ENCODE data around the gene BRD3OS. TPM values are rescaled to one million over a fixed set of nuclear protein-coding genes. Genes with fewer than 3 reads are reported as not detected.

Gene BRD3OS
- total and polyA plus RNA-seq, 2 of the 13 experiments (the other 11 are each of a cell fraction or from before 2014, with no cell fraction given): 4.9 to 5.7 TPM

- TF ChIP-seq SNAPC4 (CRISPR knock-in tag; IDR thresholded peaks at IDR 0.05) (0 out of 2 replicates have a peak, but pooled peaks have one; percentile 53), ZNF556 (CRISPR knock-in tag; IDR thresholded peaks at IDR 0.05; ENCODE audit: borderline replicate concordance) (peak; percentile 41; the same call in 1 of the 2 replicates), PAF1 (CRISPR knock-in tag; IDR thresholded peaks at IDR 0.05) (no peak), ZNF451 (CRISPR knock-in tag; IDR thresholded peaks at IDR 0.05) (no peak; the same call in 1 of the 2 replicates), GMEB1 (CRISPR knock-in tag; IDR thresholded peaks at IDR 0.05; ENCODE audit: borderline replicate concordance) (peak; percentile 63), ZNF431 (CRISPR knock-in tag; IDR thresholded peaks at IDR 0.05; ENCODE audit: borderline replicate concordance, low read depth) (0 out of 2 replicates have a peak, but pooled peaks have one; percentile 38), DRAP1 (CRISPR knock-in tag; IDR thresholded peaks at IDR 0.05) (peak; percentile 60), HCFC1 (IDR thresholded peaks at IDR 0.05; ENCODE audit: low read depth, low read length) (no peak), ZNF160 (CRISPR knock-in tag; IDR thresholded peaks at IDR 0.05) (no peak), RARA (CRISPR knock-in tag; IDR thresholded peaks at IDR 0.05) (no peak; the same call in 1 of the 2 replicates), ZNF672 (CRISPR knock-in tag; IDR thresholded peaks at IDR 0.05) (no peak), ZNF414 (CRISPR knock-in tag; IDR thresholded peaks at IDR 0.05) (no peak), MAX (IDR thresholded peaks at IDR 0.05) (peak; percentile 50; the same call in 1 of the 2 replicates), ZNF775 (CRISPR knock-in tag; IDR thresholded peaks at IDR 0.05; ENCODE audit: borderline replicate concordance) (no peak), ZNF101 (CRISPR knock-in tag; IDR thresholded peaks at IDR 0.05; ENCODE audit: borderline replicate concordance, low read depth) (no peak), ZFX (CRISPR knock-in tag; IDR thresholded peaks at IDR 0.05; ENCODE audit: low read depth) (peak; percentile 80), RNF2 (conservative IDR thresholded peaks at IDR 0.05; ENCODE audit: low read depth) (no peak), REXO4 (CRISPR knock-in tag; IDR thresholded peaks at IDR 0.05; ENCODE audit: borderline replicate concordance) (0 out of 2 replicates have a peak, but pooled peaks have one; percentile 30), SP2 (CRISPR knock-in tag; IDR thresholded peaks at IDR 0.05) (peak; percentile 40), ATF7 (IDR thresholded peaks at IDR 0.05) (no peak), ATF7 (CRISPR knock-in tag; IDR thresholded peaks at IDR 0.05) (peak; percentile 60; the same call in 1 of the 2 replicates)
These were observed 32.3 kb upstream of the BRD3OS start (continued) for GRCh38 chr9:133992780-133993634.
